ENCODE data around the gene PDAP1. TPM values are rescaled to one million over a fixed set of nuclear protein-coding genes. Genes with fewer than 3 reads are reported as not detected.
A peak's percentile ranks its signal among the peaks of the same experiment; 100 is the strongest.

PDAP1 gene
- total and polyA plus RNA-seq, 2 of the 13 experiments (the other 11 are each of a cell fraction or from before 2014, with no cell fraction given), result 13.0 to 100 TPM

DNA sequence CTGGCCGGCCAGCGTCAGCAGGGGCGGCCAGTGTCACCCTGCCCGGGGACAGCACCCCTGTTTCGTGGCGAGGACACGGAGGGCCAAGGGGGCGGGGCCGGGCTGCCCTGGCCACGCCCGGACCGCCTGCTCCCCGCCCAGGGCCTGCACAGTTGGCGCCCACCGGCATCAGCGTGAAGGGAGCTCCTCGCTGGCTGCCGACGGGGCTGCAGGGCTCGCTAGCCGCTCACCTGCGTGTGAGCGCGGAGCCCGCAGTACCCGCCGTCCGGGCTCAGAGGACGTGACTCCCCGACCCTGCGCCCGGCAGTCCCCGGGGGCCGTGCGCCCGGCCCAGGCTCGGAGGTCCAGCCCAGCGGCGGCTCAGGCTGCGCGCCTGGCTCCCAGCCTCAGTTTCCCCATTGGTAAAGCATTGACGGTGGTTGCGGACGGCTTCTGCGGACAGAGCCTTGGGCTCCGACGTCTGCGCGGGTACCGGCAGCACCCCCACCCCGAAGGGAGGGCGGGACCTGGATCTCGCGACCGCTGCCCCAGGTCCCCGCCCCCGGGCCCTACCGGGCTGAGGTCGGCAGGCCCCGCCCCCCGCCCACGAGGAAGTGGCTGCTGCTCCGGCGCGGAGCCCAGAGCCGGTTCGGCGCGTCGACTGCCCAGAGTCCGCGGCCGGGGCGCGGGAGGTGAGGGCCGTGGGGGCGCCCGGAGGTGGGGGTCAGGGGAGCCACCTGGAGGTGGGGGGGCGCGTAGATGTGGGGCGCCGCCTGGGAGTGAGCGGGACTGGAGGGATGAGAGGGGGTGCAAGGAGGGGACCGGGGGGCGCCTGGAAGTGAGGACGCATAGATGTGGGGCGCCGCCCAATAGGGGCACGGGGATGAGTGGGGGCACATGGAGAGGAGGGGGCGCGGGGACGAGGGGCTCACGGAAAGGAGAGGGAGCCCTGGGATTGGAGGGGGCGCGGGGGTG, 34.0 kb downstream of the PDAP1 start, which contains the start of gene ARPC1B (continued):
- no peak for TF ChIP-seq ZNF674 (CRISPR knock-in tag; IDR thresholded peaks at IDR 0.05; ENCODE audit: low read depth)
- TF ChIP-seq HOXA9 (CRISPR knock-in tag; IDR thresholded peaks at IDR 0.05; ENCODE audit: borderline replicate concordance), result 0 out of 2 replicates have a peak, but pooled peaks have one; percentile 27
- TF ChIP-seq, protein P1, sequence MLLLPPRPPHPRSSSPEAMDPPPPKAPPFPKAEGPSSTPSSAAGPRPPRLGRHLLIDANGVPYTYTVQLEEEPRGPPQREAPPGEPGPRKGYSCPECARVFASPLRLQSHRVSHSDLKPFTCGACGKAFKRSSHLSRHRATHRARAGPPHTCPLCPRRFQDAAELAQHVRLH (CRISPR knock-in tag; IDR thresholded peaks at IDR 0.05; ENCODE audit: borderline replicate concordance, low read depth), result no peak; the same call in 1 of the 2 replicates
- peak; percentile 31 for TF ChIP-seq ZNF883 (CRISPR knock-in tag; IDR thresholded peaks at IDR 0.05; ENCODE audit: not compliant biosample characterization)
- peak; percentile 43; the same call in 1 of the 2 replicates for TF ChIP-seq MYNN (CRISPR knock-in tag; IDR thresholded peaks at IDR 0.05; ENCODE audit: low read depth)
- no peak for TF ChIP-seq AKAP8 (CRISPR knock-in tag; IDR thresholded peaks at IDR 0.05)
- no peak for TF ChIP-seq KLF9 (CRISPR knock-in tag; IDR thresholded peaks at IDR 0.05; ENCODE audit: low read depth)
- no peak for TF ChIP-seq ZNF331 (CRISPR knock-in tag; IDR thresholded peaks at IDR 0.05)
- TF ChIP-seq SOX13 (IDR thresholded peaks at IDR 0.05), result no peak
- TF ChIP-seq SOX13 (CRISPR knock-in tag; conservative IDR thresholded peaks at IDR 0.05 in 1 of 2, IDR thresholded peaks at IDR 0.05 in 1 of 2), result no peak
- TF ChIP-seq POGK (CRISPR knock-in tag; conservative IDR thresholded peaks at IDR 0.05), result peak; percentile 66; the same call in 1 of the 2 replicates
- peak; percentile 59 for TF ChIP-seq POLR2G (IDR thresholded peaks at IDR 0.05; ENCODE audit: low read depth, low read length)
- peak; percentile 60; the same call in 1 of the 2 replicates for TF ChIP-seq ZBTB39 (CRISPR knock-in tag; IDR thresholded peaks at IDR 0.05)
- no peak for TF ChIP-seq ZNF605 (CRISPR knock-in tag; IDR thresholded peaks at IDR 0.05)
- peak; percentile 55 for TF ChIP-seq RAD21 (CRISPR knock-in tag; IDR thresholded peaks at IDR 0.05)
- TF ChIP-seq ISL2 (CRISPR knock-in tag; IDR thresholded peaks at IDR 0.05), result peak; percentile 47; the same call in 1 of the 2 replicates
- TF ChIP-seq DMAP1 (CRISPR knock-in tag; IDR thresholded peaks at IDR 0.05), result peak; percentile 48
- TF ChIP-seq FOXC1 (CRISPR knock-in tag; IDR thresholded peaks at IDR 0.05; ENCODE audit: borderline replicate concordance), result no peak; the same call in 1 of the 2 replicates
- TF ChIP-seq ARID4A (CRISPR knock-in tag; IDR thresholded peaks at IDR 0.05; ENCODE audit: borderline replicate concordance), result peak; percentile 65; the same call in 1 of the 2 replicates
- TF ChIP-seq ZNF616 (CRISPR knock-in tag; IDR thresholded peaks at IDR 0.05; ENCODE audit: low read depth), result no peak
